ENCODE measurements around the gene ADCY5.

Gene ADCY5

GRCh38 chr3:123405021-123405420 is 43.9 kb downstream of the ADCY5 start:
- no peak for DNase-seq

GRCh38 chr3:123404391-123404790 is 44.5 kb downstream of the ADCY5 start:
- DNase-seq = no peak

DNA sequence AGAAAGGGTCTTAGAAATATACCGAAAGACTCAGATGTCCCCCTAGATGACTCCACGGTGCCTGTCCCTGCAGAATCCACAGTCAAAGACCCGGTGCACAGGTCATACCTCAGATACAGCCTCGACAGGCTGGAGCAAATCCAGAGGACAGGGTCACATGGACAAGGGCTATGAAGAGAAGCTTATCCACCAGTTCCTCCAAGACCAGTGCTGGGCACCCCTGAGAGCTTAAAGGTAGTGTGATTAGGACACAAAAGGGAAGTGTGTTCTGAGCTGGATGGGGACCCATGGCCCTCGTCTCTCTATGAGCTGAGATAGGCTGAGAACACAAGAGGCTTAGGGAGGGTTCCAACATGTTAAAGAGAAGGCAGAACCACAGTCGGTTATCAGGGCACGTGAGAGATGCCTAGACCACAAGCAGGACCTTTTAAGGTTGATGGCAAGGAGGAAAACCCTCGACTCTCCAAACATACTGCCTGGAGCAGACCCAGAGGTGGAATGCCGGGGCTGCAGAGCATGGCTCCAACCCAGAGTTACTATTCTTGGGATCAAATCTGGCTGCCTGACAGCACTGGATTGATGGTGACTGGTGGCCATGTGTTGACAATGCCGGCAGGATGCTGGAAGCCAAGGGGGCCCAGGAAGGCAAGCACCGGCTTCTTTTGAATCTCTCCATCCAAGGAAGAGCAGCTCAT is 46.9 kb downstream of the ADCY5 start:
- DNase-seq = no peak

DNA sequence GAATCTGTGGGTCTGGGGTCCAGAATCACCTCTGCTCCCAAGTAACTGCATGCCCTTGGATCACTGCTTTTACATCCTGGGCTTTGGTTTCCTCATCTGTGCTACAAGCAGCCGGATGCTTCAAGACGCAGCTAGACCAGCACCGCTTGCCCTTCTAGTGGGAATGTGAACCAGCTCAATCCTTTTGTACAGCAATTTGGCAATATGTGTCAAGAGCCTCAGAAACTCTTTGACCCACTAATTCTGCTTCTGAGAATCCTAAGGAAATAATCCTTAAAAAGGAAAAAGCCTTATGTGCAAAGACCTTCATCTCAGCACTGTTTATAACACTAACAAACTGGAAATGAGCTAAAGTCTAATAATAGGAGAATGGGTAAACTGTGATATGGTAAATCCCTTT is 48.7 kb downstream of the ADCY5 start:
- no peak for DNase-seq

DNA sequence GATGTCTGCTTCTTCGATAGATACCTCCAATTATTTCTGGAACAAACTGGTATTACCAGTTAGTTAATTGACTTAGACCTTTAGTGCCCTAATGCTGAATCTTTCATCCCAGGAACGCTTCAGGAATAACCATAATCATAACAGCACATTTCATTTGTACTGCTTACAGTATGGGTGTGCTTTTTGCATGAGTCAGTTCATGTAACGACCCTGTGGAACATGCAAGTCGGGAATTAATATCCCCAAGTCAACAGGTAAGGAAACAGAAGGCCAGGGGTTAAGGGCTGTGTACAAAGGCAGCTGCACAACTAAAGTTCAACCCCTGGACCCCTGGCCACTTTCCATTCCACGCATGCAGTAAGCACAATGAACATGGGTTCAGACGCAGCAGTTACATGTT is 49.2 kb downstream of the ADCY5 start:
- no peak for DNase-seq

DNA sequence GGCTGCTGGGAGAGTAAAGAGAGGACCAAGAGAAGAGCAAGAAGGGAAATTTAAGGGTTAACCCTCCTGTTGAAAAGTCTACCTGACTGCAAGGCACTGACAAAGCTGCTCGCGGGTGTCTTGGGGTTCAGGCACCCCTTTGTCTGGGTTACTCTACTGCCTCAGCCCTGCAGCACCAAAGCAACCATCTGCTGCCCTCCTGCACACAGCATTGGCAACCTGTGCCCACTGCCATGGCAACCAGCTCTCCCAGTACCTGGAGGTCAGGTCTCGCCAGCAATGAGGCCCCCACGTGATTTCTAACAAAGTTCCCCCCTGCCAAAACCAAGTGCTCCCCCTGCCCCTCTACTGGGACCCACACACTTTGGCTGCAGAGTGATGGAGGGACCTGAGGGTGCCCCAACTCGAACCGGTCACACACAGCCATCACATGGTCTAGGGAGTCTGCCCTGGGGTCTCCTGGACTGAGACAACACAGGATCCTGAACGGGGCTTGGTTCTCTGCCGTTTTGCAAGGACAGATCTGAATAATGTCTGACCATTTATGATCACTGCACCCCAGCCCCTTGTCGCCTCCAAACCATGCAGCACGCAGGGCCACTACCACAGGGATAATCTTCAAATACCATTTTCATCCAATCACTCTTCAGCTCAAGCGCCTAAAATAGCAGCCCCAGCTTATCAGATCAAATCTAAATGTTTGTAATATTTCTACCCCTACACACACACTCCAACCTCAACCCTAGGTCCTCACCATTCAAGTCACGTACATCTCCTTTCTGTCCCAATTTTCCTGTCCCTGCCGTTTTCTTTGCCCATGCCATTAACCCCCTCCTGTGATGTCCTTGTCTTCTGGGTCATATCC is 50.7 kb downstream of the ADCY5 start:
- no peak for DNase-seq

DNA sequence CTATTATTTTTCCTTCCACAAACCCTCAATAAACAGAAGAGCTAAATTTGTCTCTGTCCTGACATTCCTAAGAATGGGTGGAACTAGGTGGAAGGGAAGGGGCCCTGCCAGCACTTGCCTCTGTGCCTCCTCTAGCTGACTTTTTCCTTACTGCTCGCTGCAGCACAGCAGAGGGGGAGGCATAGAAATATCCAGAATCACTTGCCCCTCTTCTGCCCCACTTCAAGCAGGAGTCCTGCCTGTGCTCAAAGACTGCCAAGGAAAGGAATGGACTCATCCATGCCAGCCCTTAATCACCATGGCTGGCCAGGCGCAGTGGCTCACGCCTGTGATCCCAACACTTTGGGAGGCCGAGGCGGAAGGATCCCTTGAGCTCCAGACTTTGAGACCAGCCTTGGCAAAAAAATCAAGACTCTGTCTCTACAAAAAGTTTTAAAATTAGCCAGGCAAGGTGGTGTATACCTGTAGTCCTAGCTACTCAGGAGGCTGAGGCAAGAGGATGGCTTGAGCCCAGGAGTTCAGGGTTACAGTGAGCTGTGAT is 51.8 kb downstream of the ADCY5 start:
- no peak for DNase-seq

- no peak for DNase-seq
Observed at GRCh38 chr3:123396171-123397049, 52.5 kb downstream of the ADCY5 start.

DNA sequence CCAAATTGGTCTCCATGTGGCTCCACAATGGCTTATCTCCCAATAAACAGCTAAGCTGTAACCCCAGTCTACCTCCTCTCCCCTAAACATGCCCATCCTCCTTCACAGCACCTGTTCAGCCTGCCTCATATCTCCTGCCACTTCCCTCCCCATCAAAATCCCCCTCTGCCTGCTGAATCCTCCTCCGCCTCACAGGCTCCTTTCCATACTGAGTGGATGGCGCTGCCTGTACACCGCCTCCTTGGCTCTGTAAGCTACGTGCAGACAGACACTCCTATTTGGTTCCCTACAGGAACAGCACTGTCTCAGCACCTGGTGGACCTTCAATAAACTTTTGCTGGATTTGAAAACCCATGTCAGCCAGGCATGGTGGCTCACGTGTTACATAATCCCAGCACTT is 53.7 kb downstream of the ADCY5 start:
- no peak for DNase-seq

DNA sequence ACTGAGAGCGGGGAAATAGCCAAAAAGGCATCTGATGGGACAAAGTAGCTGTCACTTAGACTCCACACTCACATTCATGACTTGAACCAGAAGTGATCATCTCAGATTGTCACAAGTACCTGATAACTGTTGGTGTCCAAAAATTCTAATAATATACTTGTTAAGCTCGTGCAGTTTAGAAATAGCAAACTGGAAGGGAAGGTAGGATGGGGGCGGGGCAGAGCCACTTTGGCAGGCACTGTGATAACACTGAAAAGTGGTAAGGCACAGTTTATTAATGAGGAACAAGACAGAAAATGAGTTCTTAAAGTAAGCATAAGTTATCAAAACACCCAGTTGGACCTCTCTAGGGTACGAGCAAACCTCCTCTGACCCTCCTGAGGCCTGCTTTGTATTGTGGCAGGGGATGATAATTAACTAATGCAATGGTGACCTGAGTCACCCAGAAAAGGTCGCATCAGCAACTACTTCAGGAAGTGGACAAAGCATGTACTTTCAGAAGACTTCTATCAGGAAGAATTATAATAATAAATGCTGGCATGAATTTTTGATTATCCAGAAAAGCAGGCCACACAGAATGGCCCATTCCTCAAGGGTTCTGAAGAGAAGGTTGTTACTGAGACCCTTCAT is 54.4 kb downstream of the ADCY5 start:
- DNase-seq = no peak

GRCh38 chr3:123392871-123393620 is 55.8 kb downstream of the ADCY5 start:
- no peak for DNase-seq

DNA sequence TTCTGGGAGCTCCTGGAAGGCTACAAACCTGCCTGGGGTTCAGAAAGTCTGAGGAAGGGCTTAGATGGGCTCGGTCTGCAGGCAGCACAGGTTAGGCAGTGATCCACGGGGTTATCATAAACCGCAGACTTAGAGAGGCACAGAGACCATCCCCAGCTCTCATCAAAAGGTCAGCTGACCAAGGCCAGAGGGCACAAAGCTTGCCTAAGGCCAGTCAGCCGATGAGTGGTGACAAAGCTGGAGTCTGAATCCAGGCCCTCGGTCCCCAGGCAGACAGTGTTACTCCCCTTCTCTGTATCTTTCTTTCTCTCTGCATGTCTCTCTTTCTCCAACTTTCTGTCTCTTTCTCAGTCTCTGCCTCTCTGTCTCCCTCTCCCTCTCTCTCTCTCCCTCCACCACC is 56.5 kb downstream of the ADCY5 start:
- DNase-seq = no peak

GRCh38 chr3:123390865-123391600 is 57.9 kb downstream of the ADCY5 start:
- no peak for DNase-seq

DNA sequence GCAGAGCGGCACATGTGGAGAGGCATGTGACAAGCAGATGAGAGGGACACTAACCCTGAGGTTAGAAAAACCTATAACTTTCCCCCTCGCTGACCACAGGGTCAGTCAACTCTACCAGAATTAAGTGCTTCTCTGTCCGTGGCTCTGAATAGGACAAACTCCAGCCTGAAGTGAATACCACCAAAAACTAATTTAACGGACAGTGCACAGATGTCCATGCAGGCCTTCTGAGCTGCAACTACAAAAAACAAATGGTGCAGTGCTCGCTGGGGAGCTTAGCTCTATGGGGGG is 59.3 kb downstream of the ADCY5 start:
- no peak for DNase-seq

DNA sequence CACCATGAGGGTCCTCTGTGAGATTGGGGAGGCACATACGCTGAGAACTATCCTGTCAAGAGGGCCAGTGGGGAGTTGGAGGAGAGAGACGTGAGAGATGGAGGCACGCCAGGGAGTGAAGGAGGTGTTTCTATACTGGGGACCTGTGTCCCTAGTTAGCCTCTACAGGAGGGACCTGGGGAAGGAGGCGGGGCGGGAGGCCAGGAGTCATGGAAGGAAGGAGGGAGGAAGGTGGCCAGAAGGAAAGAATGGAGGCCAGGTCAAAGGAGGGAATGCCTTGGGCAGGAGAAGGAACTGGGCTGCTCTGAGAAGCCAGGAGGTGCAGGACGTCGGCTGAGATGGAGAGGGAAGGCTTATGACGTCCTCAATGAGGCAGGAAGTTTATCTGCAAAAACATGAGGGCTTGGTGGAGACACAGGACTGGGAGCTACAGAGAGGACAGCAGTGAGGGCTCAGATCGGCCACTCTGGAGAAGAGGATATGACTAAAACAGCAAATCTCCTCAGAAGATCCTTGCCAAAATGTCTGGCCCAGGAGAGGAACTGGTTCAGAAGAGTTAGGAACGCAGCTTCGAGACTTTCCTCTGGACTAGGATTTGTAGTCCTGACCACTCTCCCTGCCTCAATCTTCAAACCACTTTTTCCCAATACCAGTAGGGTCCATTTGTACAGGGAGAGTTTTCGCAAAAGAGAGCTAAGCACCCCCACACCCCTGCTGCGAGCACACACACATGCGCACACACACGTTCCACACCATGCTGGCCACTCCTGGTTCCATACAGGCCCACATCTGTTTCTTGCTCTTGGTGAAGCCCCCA is 59.9 kb downstream of the ADCY5 start:
- no peak for DNase-seq

DNA sequence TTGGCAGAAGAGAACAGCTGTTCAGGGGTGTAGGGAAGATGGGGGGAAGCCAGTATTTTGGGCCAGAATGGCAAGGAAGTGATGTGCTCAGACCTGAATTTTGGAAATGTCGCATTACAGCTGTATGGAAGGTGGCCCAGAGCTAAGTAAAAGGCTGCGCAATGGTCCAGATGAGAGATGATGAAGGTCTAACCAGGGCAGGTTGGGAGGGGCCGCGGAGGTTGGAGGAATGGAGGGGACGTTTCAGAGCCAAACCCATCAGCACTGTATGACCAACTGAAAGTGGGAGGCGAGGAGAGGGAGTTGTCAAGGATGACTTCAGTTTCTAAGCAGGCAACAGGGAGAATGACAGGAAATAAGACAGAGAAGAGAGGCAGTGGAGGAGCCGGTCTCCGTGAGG is 60.8 kb downstream of the ADCY5 start:
- no peak for DNase-seq

DNA sequence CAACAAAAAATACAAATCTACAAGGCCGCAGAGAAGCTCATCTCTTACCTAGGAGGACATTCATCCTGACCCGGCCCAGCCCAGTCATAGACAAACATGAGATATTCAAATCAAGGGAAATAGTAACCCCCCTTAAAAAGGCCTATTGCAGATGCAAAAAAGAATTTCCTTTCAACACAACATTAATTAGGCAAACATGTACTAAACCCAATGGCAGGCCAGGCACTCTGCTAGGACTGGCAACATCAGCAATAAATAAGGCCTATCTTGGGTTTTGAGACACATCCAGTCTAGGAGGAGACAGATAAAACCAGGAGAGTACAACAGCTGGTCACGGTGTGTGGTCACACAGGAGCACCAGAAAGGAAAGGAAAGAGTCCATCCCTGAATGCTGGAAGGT is 61.4 kb downstream of the ADCY5 start:
- DNase-seq = no peak

DNA sequence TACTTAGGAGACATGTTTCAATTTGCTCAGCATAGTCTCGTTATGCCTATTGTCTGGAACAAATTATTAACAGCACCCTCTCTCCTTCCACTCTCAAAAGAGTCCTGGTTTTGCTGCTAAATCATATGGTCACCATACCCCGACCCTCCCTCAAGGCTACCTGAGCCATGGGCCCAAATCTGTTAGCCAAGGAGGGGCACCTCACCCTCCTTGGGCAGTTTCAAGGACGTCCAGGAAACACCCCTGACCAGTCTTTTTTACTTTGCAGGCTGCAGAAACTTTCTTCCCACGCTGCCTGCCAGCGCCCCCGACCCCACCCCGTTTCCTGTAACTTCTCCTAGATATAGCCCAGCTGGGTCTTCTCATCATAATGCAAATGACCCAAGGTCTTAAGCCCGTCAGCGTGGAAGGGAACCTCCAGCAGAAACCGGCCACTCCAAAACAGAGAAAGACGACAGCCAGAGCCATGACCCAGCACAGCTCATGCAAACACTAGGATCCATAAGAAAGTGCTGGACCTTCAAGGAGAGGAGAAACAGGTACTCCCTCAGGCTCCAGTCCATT is 62.3 kb downstream of the ADCY5 start:
- no peak for DNase-seq

DNA sequence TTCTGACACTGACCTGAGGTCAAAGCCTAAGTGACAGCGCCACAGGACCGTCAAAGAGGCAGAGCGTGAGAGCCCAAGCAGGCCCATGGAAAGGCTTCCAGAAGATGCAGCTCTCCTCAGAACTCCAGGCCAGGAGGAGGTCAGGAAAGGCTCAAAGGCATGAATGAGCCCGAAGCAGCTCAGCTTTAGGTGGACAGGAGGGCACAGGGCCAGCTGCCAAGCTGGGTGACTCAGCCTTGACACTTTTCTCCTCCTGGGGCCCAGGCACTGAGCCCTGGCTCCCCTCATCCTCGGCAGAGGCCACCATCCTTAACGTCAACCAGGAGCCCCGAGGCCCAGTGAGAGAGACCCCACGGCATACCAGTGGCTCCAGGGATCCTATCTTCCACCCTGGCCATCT is 62.9 kb downstream of the ADCY5 start:
- DNase-seq = no peak

DNA sequence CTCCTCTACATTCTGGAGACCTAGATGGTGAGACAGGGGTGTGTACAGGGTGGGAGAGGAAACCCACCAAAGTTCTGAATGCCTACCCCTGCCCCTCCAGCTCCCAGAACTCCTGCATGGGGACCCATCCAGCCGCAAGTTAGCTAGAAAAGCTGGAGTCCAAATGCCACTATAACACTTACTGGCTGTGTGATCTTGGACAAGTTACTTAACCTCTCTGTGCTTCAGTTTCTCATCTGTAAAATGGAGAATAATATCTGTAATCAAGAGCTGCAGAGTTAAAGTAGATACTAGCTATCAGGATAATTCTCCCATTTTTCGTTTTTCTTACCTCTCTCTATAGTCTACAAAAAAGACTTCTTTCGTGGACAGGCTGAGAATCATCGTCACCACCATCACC is 63.4 kb downstream of the ADCY5 start:
- DNase-seq = no peak

Measured in activated CD4-positive, CD25-positive, alpha-beta regulatory T cell treated with anti-CD3 and anti-CD28 coated beads, Interleukin-2, amount 50 U/mL, for 72 hours (primary cell).